ENCODE results near the gene PTP4A1.
"Not testable (repeated sequence)": the region's sequence is repeated elsewhere in the genome, so short reads cannot be mapped to it uniquely, and the experiment has no call there.

Gene PTP4A1

GRCh38 chr6:63582579-63583231, 10.4 kb downstream of the PTP4A1 start:
- ChIA-PET POLR2A (ENCODE audit: low non-redundant PET) (no interaction called here), CTCF (no interaction called here)
- no peak for TF ChIP-seq CTCF (conservative IDR thresholded peaks at IDR 0.05; ENCODE audit: low read depth)
- H3K27ac ChIP-seq: no peak overlapping the region
- DNase-seq (ENCODE audit: low spot score): no peak

GRCh38 chr6:63584125-63584514, 11.8 kb downstream of the PTP4A1 start:
- DNase-seq (ENCODE audit: low spot score): no peak
- CTCF ChIA-PET: interaction anchor here (0.6 kb wide), 2 partner anchors 104 to 231 kb away, joined by 3 to 4 read pairs; no protein-coding TSS in a partner anchor
- TF ChIP-seq CTCF (conservative IDR thresholded peaks at IDR 0.05; ENCODE audit: low read depth): no peak
- H3K27ac ChIP-seq: no peak overlapping the region
- POLR2A ChIA-PET (ENCODE audit: low non-redundant PET): no interaction called here

- no peak for TF ChIP-seq CTCF (conservative IDR thresholded peaks at IDR 0.05; ENCODE audit: low read depth)
- no peak overlapping the region for H3K27ac ChIP-seq
- DNase-seq (ENCODE audit: low spot score): no peak
- ChIA-PET POLR2A (ENCODE audit: low non-redundant PET) (no interaction called here), CTCF (interaction anchor here (0.6 to 1.3 kb wide), 2 partner anchors 14 to 232 kb away, joined by 3 to 4 read pairs; no protein-coding TSS in a partner anchor)
Measured at GRCh38 chr6:63584566-63584965, 12.3 kb downstream of the PTP4A1 start.

GRCh38 chr6:63585652-63586051, 13.4 kb downstream of the PTP4A1 start:
- H3K27ac ChIP-seq; POLR2A ChIA-PET (ENCODE audit: low non-redundant PET); DNase-seq (ENCODE audit: low spot score): not testable (repeated sequence)
- CTCF ChIA-PET: interaction anchor here (1.3 kb wide), 1 partner anchor 13 kb away, joined by 4 read pairs; no protein-coding TSS in a partner anchor

GRCh38 chr6:63589952-63590411, 17.7 kb downstream of the PTP4A1 start:
- TF ChIP-seq CTCF (conservative IDR thresholded peaks at IDR 0.05; ENCODE audit: low read depth): no peak
- H3K27ac ChIP-seq: no peak overlapping the region
- CTCF ChIA-PET: no interaction called here
- DNase-seq (ENCODE audit: low spot score): no peak
- POLR2A ChIA-PET (ENCODE audit: low non-redundant PET): no interaction called here

- DNase-seq (ENCODE audit: low spot score): no peak
- ChIA-PET POLR2A (ENCODE audit: low non-redundant PET) (no interaction called here), CTCF (interaction anchor here (0.8 kb wide), 1 partner anchor 167 kb away, joined by 4 read pairs; no protein-coding TSS in a partner anchor)
- TF ChIP-seq CTCF (conservative IDR thresholded peaks at IDR 0.05; ENCODE audit: low read depth): no peak
- H3K27ac ChIP-seq: no peak overlapping the region
Measured at GRCh38 chr6:63592886-63593285, 20.6 kb downstream of the PTP4A1 start.

Measured in RWPE1 (cell line).